NOMO-1 (cell line): ENCODE measurements around the gene SLC15A1.

Experiments
- DNase-seq, 2 experiments: peaks; one replicate each; lab custom pipeline; 2025; ENCODE audit not compliant: unreplicated experiment in 2 of 2; lab: John Stamatoyannopoulos, UW

Gene SLC15A1

GRCh38 chr13:98710521-98710920, 42.0 kb downstream of the SLC15A1 start:
- no peak for DNase-seq

- DNase-seq = no peak
Observed at GRCh38 chr13:98707281-98707999, 45.0 kb downstream of the SLC15A1 start.

- DNase-seq = no peak
Observed at GRCh38 chr13:98706446-98707110, 45.9 kb downstream of the SLC15A1 start.

GRCh38 chr13:98697791-98698190, 54.7 kb downstream of the SLC15A1 start:
- no peak for DNase-seq

GRCh38 chr13:98693756-98694155, 58.7 kb downstream of the SLC15A1 start:
- no peak for DNase-seq

GRCh38 chr13:98691360-98691759, 61.1 kb downstream of the SLC15A1 start:
- DNase-seq = no peak

- no peak for DNase-seq
Observed at GRCh38 chr13:98690348-98691022, 62.0 kb downstream of the SLC15A1 start.

- no peak for DNase-seq
Observed at GRCh38 chr13:98689347-98689968, 63.0 kb downstream of the SLC15A1 start.

GRCh38 chr13:98688373-98688772, 64.1 kb downstream of the SLC15A1 start:
- DNase-seq = no peak

- no peak for DNase-seq
Observed at GRCh38 chr13:98687319-98687718, 65.2 kb downstream of the SLC15A1 start.

GRCh38 chr13:98686270-98686669, 66.2 kb downstream of the SLC15A1 start:
- no peak for DNase-seq

- DNase-seq = no peak
Observed at GRCh38 chr13:98685146-98685545, 67.3 kb downstream of the SLC15A1 start.

GRCh38 chr13:98681049-98681448, 71.4 kb downstream of the SLC15A1 start:
- DNase-seq = no peak

- no peak for DNase-seq
Observed at GRCh38 chr13:98678741-98679140, 73.7 kb downstream of the SLC15A1 start.

- DNase-seq = no peak
Observed at GRCh38 chr13:98677398-98677797, 75.1 kb downstream of the SLC15A1 start.

GRCh38 chr13:98676239-98676638, 76.2 kb downstream of the SLC15A1 start:
- DNase-seq = no peak

- DNase-seq = no peak
Observed at GRCh38 chr13:98675837-98676236, 76.6 kb downstream of the SLC15A1 start.

- DNase-seq = no peak
Observed at GRCh38 chr13:98675066-98675465, 77.4 kb downstream of the SLC15A1 start.

- peak; percentile 70 to 73 for DNase-seq
Observed at GRCh38 chr13:98672947-98673613, 79.4 kb downstream of the SLC15A1 start.

GRCh38 chr13:98668155-98668554, 84.3 kb downstream of the SLC15A1 start:
- no peak for DNase-seq

GRCh38 chr13:98665638-98665995, 86.9 kb downstream of the SLC15A1 start:
- DNase-seq = no peak
